ENCODE results near the gene NFAT5. TPM values are rescaled to one million over a fixed set of nuclear protein-coding genes. Genes with fewer than 3 reads are reported as not detected.

Gene NFAT5
- total RNA-seq, 4 donors from 2014 or later = 37.4 to 109 (median 61.7) TPM

DNA sequence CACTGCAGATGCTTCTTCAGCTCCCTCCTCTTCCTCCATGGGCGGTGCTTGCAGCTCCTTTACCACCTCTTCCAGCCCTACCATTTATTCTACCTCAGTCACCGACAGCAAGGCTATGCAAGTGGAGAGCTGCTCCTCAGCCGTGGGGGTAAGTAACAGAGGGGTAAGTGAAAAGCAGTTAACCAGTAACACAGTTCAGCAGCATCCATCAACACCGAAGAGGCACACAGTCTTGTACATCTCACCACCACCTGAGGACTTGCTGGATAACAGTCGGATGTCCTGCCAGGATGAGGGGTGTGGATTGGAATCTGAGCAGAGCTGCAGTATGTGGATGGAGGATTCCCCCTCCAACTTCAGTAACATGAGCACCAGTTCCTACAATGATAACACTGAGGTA lies 81.3 kb downstream of the NFAT5 start:
- Histone ChIP-seq H3K27ac (no peak overlapping the region), H3K4me1 (no peaks in the 10 kb centered on the region), H3K27me3 (no peaks in the 10 kb centered on the region), H3K4me3 (no peak overlapping the region), H3K36me3 (no peaks in the 10 kb centered on the region), H3K9me3 (no peaks in the 10 kb centered on the region)
- intact Hi-C loops (cut with DNase I; ENCODE audit: low total_unique reads) = no loop called here
- no peak for TF ChIP-seq POLR2A (IDR thresholded peaks at IDR 0.05)
- TF ChIP-seq, protein P1, sequence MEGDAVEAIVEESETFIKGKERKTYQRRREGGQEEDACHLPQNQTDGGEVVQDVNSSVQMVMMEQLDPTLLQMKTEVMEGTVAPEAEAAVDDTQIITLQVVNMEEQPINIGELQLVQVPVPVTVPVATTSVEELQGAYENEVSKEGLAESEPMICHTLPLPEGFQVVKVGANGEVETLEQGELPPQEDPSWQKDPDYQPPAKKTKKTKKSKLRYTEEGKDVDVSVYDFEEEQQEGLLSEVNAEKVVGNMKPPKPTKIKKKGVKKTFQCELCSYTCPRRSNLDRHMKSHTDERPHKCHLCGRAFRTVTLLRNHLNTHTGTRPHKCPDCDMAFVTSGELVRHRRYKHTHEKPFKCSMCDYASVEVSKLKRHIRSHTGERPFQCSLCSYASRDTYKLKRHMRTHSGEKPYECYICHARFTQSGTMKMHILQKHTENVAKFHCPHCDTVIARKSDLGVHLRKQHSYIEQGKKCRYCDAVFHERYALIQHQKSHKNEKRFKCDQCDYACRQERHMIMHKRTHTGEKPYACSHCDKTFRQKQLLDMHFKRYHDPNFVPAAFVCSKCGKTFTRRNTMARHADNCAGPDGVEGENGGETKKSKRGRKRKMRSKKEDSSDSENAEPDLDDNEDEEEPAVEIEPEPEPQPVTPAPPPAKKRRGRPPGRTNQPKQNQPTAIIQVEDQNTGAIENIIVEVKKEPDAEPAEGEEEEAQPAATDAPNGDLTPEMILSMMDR (IDR thresholded peaks at IDR 0.05) = no peak
- no peak for DNase-seq

DNA sequence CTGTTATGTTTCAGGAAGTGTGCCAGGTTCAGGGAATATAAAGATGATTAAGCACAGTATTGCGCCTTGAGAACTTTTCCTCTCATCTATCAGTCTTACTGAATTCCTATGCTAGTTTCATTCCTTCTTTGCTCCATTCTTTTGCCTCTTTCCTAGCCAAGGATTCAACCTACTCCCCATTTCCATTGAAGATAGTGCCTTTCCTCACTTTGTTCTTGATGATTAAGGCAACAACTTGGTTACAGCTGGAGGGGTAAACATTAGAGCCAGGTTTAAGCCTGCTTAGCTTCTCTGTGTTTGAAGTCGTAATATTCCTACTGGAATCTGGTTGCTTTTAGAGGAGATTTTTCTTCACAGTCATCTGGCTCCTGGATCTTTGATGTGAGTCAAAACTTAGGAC lies 85.5 kb downstream of the NFAT5 start:
- Histone ChIP-seq H3K9me3 (no peaks in the 10 kb centered on the region), H3K4me1 (no peaks in the 10 kb centered on the region), H3K4me3 (no peak overlapping the region), H3K36me3 (no peaks in the 10 kb centered on the region), H3K27me3 (no peaks in the 10 kb centered on the region), H3K27ac (no peak overlapping the region)
- intact Hi-C loops (cut with DNase I; ENCODE audit: low total_unique reads) = no loop called here
- TF ChIP-seq, protein P1 (IDR thresholded peaks at IDR 0.05) = no peak
- no peak for TF ChIP-seq POLR2A (IDR thresholded peaks at IDR 0.05)
- no peak for DNase-seq

DNA sequence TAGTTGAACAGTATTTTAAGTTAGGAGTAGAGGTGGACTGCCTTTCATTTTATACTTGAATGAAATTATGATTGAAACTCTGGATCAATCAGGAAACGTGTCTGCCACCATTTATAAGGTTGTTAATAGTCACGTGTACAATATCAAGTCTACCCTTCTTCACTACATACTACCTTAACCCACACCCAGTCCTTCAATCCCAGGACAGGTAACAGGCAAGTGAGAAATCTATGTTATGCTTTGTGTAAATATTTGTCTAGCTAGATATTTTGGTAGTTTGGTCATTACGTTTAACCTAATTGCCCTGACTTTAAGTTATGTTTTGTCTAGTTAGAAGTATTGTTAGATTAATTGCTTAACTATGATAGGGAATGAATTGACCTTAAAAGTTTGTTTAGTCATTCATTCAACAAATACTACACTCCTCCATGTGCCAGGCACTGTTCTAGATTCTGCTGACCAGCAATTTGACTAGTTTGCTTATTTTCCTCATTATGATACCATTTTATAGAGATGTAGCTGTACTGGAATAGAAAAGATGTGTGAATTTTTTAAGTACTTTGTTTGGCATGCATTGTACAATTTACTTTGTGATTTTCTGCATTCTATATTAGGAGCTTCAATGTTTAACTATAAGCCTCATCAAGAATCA lies 88.6 kb downstream of the NFAT5 start:
- Histone ChIP-seq H3K27ac (no peak overlapping the region), H3K9me3 (no peaks in the 10 kb centered on the region), H3K27me3 (no peaks in the 10 kb centered on the region), H3K4me1 (no peaks in the 10 kb centered on the region), H3K36me3 (no peaks in the 10 kb centered on the region), H3K4me3 (no peak overlapping the region)
- no peak for DNase-seq
- intact Hi-C loops (cut with DNase I; ENCODE audit: low total_unique reads) = no loop called here
- TF ChIP-seq POLR2A (IDR thresholded peaks at IDR 0.05) = no peak
- TF ChIP-seq, protein P1 (IDR thresholded peaks at IDR 0.05) = no peak

DNA sequence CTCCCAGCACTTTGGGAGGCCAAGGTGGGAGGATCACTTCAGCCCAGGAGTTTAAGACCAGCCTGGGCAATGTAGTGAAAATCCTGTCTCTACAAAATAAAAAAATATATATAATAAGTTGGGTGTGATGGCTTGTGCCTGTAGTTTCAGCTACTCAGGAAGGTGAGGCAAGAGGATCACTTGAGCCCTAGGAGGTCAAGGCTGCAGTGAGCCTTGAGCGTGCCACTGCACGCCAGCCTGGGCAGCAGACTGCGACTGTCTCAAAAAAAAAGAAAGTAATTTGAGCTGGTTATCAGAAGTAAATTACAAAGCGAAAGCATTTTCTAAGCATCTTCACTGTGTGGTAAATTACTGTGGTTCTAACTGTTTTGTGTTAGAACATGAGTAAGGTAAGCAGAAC lies 94.4 kb downstream of the NFAT5 start:
- intact Hi-C loops (cut with DNase I; ENCODE audit: low total_unique reads) = no loop called here
- no peaks in the 10 kb centered on the region for H3K36me3 ChIP-seq
- TF ChIP-seq POLR2A (IDR thresholded peaks at IDR 0.05) = no peak
- TF ChIP-seq, protein P1 (IDR thresholded peaks at IDR 0.05) = no peak

DNA sequence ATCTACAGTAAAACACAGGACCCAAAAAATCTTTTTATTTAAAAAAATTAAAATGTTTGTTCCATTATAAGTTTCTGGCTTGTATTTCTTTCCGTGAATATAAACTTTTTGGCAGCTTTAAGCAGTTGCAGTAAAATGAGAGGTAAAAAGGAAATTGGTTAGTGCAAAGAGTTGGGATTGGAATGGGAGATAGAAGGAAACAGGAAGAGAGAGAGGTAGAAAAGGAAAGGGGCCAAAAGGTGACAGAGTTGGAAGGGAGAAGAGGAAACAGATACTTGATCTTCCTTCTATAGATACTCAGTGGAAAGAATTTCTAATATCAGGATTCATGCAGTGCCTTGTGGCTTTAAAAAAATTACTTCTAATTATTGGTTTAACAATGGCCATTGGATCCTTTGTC lies 97.1 kb downstream of the NFAT5 start:
- H3K9me3 ChIP-seq = no peaks in the 10 kb centered on the region
- intact Hi-C loops (cut with DNase I; ENCODE audit: low total_unique reads) = no loop called here
- no peak for TF ChIP-seq POLR2A (IDR thresholded peaks at IDR 0.05)
- TF ChIP-seq, protein P1 (IDR thresholded peaks at IDR 0.05) = no peak
- H3K27ac ChIP-seq = no peak overlapping the region
- no peaks in the 10 kb centered on the region for H3K27me3 ChIP-seq
- no peak overlapping the region for H3K4me3 ChIP-seq
- H3K4me1 ChIP-seq = no peaks in the 10 kb centered on the region
- H3K36me3 ChIP-seq = no peaks in the 10 kb centered on the region
- no peak for DNase-seq

More for the DNA sequence above, 94.4 kb downstream of the NFAT5 start:
- no peak for DNase-seq
- no peak overlapping the region for H3K27ac ChIP-seq
- H3K4me3 ChIP-seq = no peak overlapping the region
- H3K27me3 ChIP-seq = no peaks in the 10 kb centered on the region
- H3K4me1 ChIP-seq = no peaks in the 10 kb centered on the region
- H3K9me3 ChIP-seq = no peaks in the 10 kb centered on the region
